Astrocyte (in vitro differentiated cells and primary cell): ENCODE measurements around the gene KLHL17. TPM values are rescaled to one million over a fixed set of nuclear protein-coding genes. Genes with fewer than 3 reads are reported as not detected.
A peak's percentile ranks its signal among the peaks of the same experiment; 100 is the strongest.

Experiments
- DNase-seq: peaks from one replicate; pipeline ENCODE4 v3.0.0-alpha.2; 2010; ENCODE audit warnings: low read depth
- FAIRE-seq: peaks from 2 replicates; lab custom pipeline; 2011; peaks lifted over from hg19 to GRCh38; lab: Jason Lieb, UNC
- H2AFZ ChIP-seq: 2 replicates; pipeline ENCODE4 v1.6.0; 2012; ENCODE audit warnings: low read depth, low read length, inconsistent platforms
- H3K27ac ChIP-seq: 2 replicates; pipeline ENCODE4 v1.5.1; 2011; ENCODE audit warnings: low read depth, low read length, inconsistent platforms
- H3K27me3 ChIP-seq: 2 replicates; pipeline ENCODE4 v1.6.0; 2011; ENCODE audit warnings: low read length, inconsistent platforms; ENCODE audit not compliant: insufficient read depth
- H3K36me3 ChIP-seq: 2 replicates; pipeline ENCODE4 v1.5.1; 2011; ENCODE audit warnings: low read length, inconsistent platforms; ENCODE audit not compliant: insufficient read depth
- H3K4me1 ChIP-seq: 2 replicates; pipeline ENCODE4 v1.5.1; 2011; ENCODE audit warnings: low read length, inconsistent platforms; ENCODE audit not compliant: insufficient read depth
- H3K4me2 ChIP-seq: 2 replicates; pipeline ENCODE4 v1.6.0; 2012; ENCODE audit warnings: low read length, inconsistent platforms
- H3K4me3 ChIP-seq: 2 replicates; pipeline ENCODE4 v1.5.1; 2011; ENCODE audit warnings: low read depth, mild to moderate bottlenecking, low read length, inconsistent platforms; ENCODE audit not compliant: insufficient read depth
- H3K79me2 ChIP-seq: 2 replicates; pipeline ENCODE4 v1.6.0; 2012; ENCODE audit warnings: mild to moderate bottlenecking, low read length, inconsistent platforms; ENCODE audit not compliant: insufficient read depth
- H3K9ac ChIP-seq: 2 replicates; pipeline ENCODE4 v1.6.0; 2012; ENCODE audit warnings: mild to moderate bottlenecking, low read length, inconsistent platforms
- H3K9me3 ChIP-seq: 2 replicates; pipeline ENCODE4 v1.5.1; 2012; ENCODE audit warnings: low read depth, mild to moderate bottlenecking, low read length, inconsistent platforms; ENCODE audit not compliant: insufficient read depth
- H4K20me1 ChIP-seq: 2 replicates; pipeline ENCODE4 v1.6.0; 2012; ENCODE audit warnings: low read length, inconsistent platforms; ENCODE audit not compliant: insufficient read depth
- H3K27ac Mint-ChIP-seq: one replicate; pipeline ENCODE4 v1.8.0; 2021; ENCODE audit warnings: mild to moderate bottlenecking, mixed read lengths; ENCODE audit not compliant: unreplicated experiment
- H3K27me3 Mint-ChIP-seq: one replicate; pipeline ENCODE4 v1.8.0; 2021; ENCODE audit warnings: low read depth, mixed read lengths; ENCODE audit not compliant: unreplicated experiment
- H3K36me3 Mint-ChIP-seq: one replicate; pipeline ENCODE4 v1.8.0; 2021; ENCODE audit warnings: low read depth, mixed read lengths; ENCODE audit not compliant: unreplicated experiment
- H3K4me1 Mint-ChIP-seq: one replicate; pipeline ENCODE4 v1.8.0; 2021; ENCODE audit warnings: low read depth, mixed read lengths; ENCODE audit not compliant: unreplicated experiment
- H3K4me3 Mint-ChIP-seq: one replicate; pipeline ENCODE4 v1.8.0; 2021; ENCODE audit warnings: mild to moderate bottlenecking, moderate library complexity, mixed read lengths; ENCODE audit not compliant: unreplicated experiment
- H3K9me3 Mint-ChIP-seq: one replicate; pipeline ENCODE4 v1.8.0; 2021; ENCODE audit warnings: mild to moderate bottlenecking, mixed read lengths; ENCODE audit not compliant: unreplicated experiment
- CTCF ChIP-seq: IDR thresholded peaks from 2 replicates; pipeline ENCODE4 v1.5.1; 2011; ENCODE audit warnings: low read depth, mild to moderate bottlenecking, inconsistent platforms, low read length, moderate library complexity; ENCODE audit not compliant: insufficient read depth
- EZH2 ChIP-seq: IDR thresholded peaks from 2 replicates; pipeline ENCODE4 v1.6.1; 2012; ENCODE audit warnings: mild to moderate bottlenecking, low read length, inconsistent platforms; ENCODE audit not compliant: insufficient read depth
- total RNA-seq: library from RNA; stranded (reverse); gene quantifications from 2 replicates; pipeline ENCODE4 v1.2.1, GENCODE V29; 2021

KLHL17 gene
- total RNA-seq, 1 donor from 2014 or later: 25.9 TPM

GRCh38 chr1:934991-935750, 25.2 kb upstream of the KLHL17 start:
- FAIRE-seq (no peak), DNase-seq (no peak)
- Histone ChIP-seq H3K36me3 (no peaks in the 10 kb centered on the region), H2AFZ (no peak overlapping the region), H3K27me3 (peaks cover 9% of the 10 kb centered on the region), H3K9me3 (no peaks in the 10 kb centered on the region), H3K4me3 (no peak overlapping the region), H3K4me2 (peak overlapping the region; percentile 16), H3K9ac (no peak overlapping the region), H4K20me1 (peaks cover 15% of the 10 kb centered on the region), H3K79me2 (no peaks in the 10 kb centered on the region), H3K4me1 (peaks cover 15% of the 10 kb centered on the region), H3K27ac (no peak overlapping the region)
- no peak overlapping the region for H3K4me3 Mint-ChIP-seq
- H3K9me3 Mint-ChIP-seq: peaks cover 2% of the 10 kb centered on the region
- no peak overlapping the region for H3K27ac Mint-ChIP-seq
- no peaks in the 10 kb centered on the region for H3K36me3 Mint-ChIP-seq
- peaks cover 42% of the 10 kb centered on the region for H3K27me3 Mint-ChIP-seq
- TF ChIP-seq EZH2 (peak; percentile 56), CTCF (no peak)
- peaks cover 9% of the 10 kb centered on the region for H3K4me1 Mint-ChIP-seq

- Histone ChIP-seq H3K27ac (no peak overlapping the region), H3K4me3 (no peak overlapping the region), H3K4me1 (peaks cover 21% of the 10 kb centered on the region), H3K79me2 (no peaks in the 10 kb centered on the region), H3K36me3 (no peaks in the 10 kb centered on the region), H3K9me3 (no peaks in the 10 kb centered on the region), H3K9ac (no peak overlapping the region), H2AFZ (no peak overlapping the region), H3K4me2 (peak overlapping the region; percentile 16), H3K27me3 (peaks cover 9% of the 10 kb centered on the region), H4K20me1 (peaks cover 15% of the 10 kb centered on the region)
- H3K9me3 Mint-ChIP-seq: peaks cover 2% of the 10 kb centered on the region
- DNase-seq (no peak), FAIRE-seq (no peak)
- TF ChIP-seq CTCF (no peak), EZH2 (no peak)
- H3K27me3 Mint-ChIP-seq: peaks cover 42% of the 10 kb centered on the region
- peaks cover 9% of the 10 kb centered on the region for H3K4me1 Mint-ChIP-seq
- H3K36me3 Mint-ChIP-seq: no peaks in the 10 kb centered on the region
- no peak overlapping the region for H3K27ac Mint-ChIP-seq
- H3K4me3 Mint-ChIP-seq: no peak overlapping the region
Observed at GRCh38 chr1:935751-936231, 24.6 kb upstream of the KLHL17 start.
